Caco-2 (cell line): ENCODE results near the gene ADAM20. TPM values are rescaled to one million over a fixed set of nuclear protein-coding genes. Genes with fewer than 3 reads are reported as not detected.

Source experiments
- BruUV-seq: library from RNA; stranded (reverse); fragments of 400-500 nt; replicated peaks from 2 replicates; lab custom pipeline; 2021; lab: Mats Ljungman, UMichigan
- CTCF ChIA-PET: fragments of 300-600 bp; sonication (Branson Sonifier 250); formaldehyde crosslinking; loops from one replicate; lab custom pipeline; 2022; ENCODE audit warnings: antibody characterized with exemption; lab: Charles Lee
- POLR2A ChIA-PET: fragments of 300-600 bp; sonication (Branson Sonifier 250); formaldehyde crosslinking; loops from one replicate; lab custom pipeline; 2022; ENCODE audit warnings: antibody characterized with exemption; lab: Charles Lee
- DNase-seq, 2 experiments: peaks; one replicate each; pipeline versions ENCODE4 v3.0.0 to v3.0.0-alpha.2; 2020 to 2022
- H3K27me3 ChIP-seq: replicated peaks from 2 replicates; pipeline ENCODE4 v1.6.0; 2011; ENCODE audit warnings: low read length; ENCODE audit not compliant: control insufficient read depth, insufficient read depth
- H3K36me3 ChIP-seq: 2 replicates; pipeline ENCODE4 v1.5.1; 2011; ENCODE audit warnings: low read length; ENCODE audit not compliant: control insufficient read depth, insufficient read depth
- H3K4me1 ChIP-seq: fragments of 250-450 bp; sonication (Bioruptor Pico); 2 replicates; pipeline ENCODE4 v1.5.1; 2020; ENCODE audit warnings: mild to moderate bottlenecking
- H3K4me3 ChIP-seq: 2 replicates; pipeline ENCODE4 v1.5.1; 2011; ENCODE audit warnings: low read depth, mild to moderate bottlenecking, control low read depth, low read length
- H3K9me3 ChIP-seq: fragments of 250-450 bp; sonication (Bioruptor Pico); 2 replicates; pipeline ENCODE4 v1.5.1; 2020; ENCODE audit warnings: mild to moderate bottlenecking, moderate library complexity
- H3K27ac Mint-ChIP-seq: one replicate; pipeline ENCODE4 v1.8.0; 2022; ENCODE audit warnings: mixed read lengths; ENCODE audit not compliant: unreplicated experiment
- H3K27me3 Mint-ChIP-seq: one replicate; pipeline ENCODE4 v1.8.0; 2022; ENCODE audit warnings: mixed read lengths; ENCODE audit not compliant: insufficient read depth, unreplicated experiment
- H3K36me3 Mint-ChIP-seq: one replicate; pipeline ENCODE4 v1.8.0; 2022; ENCODE audit warnings: mild to moderate bottlenecking, mixed read lengths; ENCODE audit not compliant: insufficient read depth, unreplicated experiment
- H3K4me1 Mint-ChIP-seq: one replicate; pipeline ENCODE4 v1.8.0; 2022; ENCODE audit warnings: low read depth, mixed read lengths; ENCODE audit not compliant: unreplicated experiment
- H3K4me3 Mint-ChIP-seq: one replicate; pipeline ENCODE4 v1.8.0; 2022; ENCODE audit warnings: mild to moderate bottlenecking, moderate library complexity, mixed read lengths; ENCODE audit not compliant: unreplicated experiment
- H3K9me3 Mint-ChIP-seq: one replicate; pipeline ENCODE4 v1.8.0; 2022; ENCODE audit warnings: mixed read lengths; ENCODE audit not compliant: unreplicated experiment
- CTCF ChIP-seq, 2 experiments: fragments of 200-600 bp in 1 of 2; IDR thresholded peaks; 1 replicate in 1 of 2; 2 replicates in 1 of 2; pipeline versions ENCODE4 v1.5.1 to v1.8.0; 2011 to 2022; ENCODE audit warnings: antibody characterized with exemption in 1 of 2, control low read depth in 1 of 2, inconsistent platforms in 1 of 2, low read depth in 1 of 2, low read length in 1 of 2, mild to moderate bottlenecking in 1 of 2, moderate library complexity in 1 of 2; ENCODE audit not compliant: insufficient read depth in 1 of 2, severe bottlenecking in 1 of 2, unreplicated experiment in 1 of 2
- intact Hi-C: fragments of 100-400 bp; cut with micrococcal nuclease; formaldehyde crosslinking; loops from one replicate; pipeline ENCODE4 v1.10.0; 2022; ENCODE audit not compliant: unreplicated experiment
- total RNA-seq: library from RNA; stranded (reverse); gene quantifications from 2 replicates; pipeline ENCODE4 v1.2.3, GENCODE V29; 2022

Gene ADAM20
- total RNA-seq, 1 experiment from 2014 or later: 0.73 TPM

GRCh38 chr14:70527501-70528105 lies 7.2 kb downstream of the ADAM20 start:
- H3K4me1 ChIP-seq: no peaks in the 10 kb centered on the region
- CTCF ChIA-PET: no interaction called here
- no peaks in the 10 kb centered on the region for H3K4me1 Mint-ChIP-seq
- H3K27ac Mint-ChIP-seq: no peak overlapping the region
- intact Hi-C loops: no loop called here
- no peaks in the 10 kb centered on the region for H3K36me3 ChIP-seq
- H3K36me3 Mint-ChIP-seq: no peaks in the 10 kb centered on the region
- no TSS peak for BruUV-seq
- H3K4me3 Mint-ChIP-seq: no peak overlapping the region
- no peaks in the 10 kb centered on the region for H3K27me3 ChIP-seq
- no peak overlapping the region for H3K4me3 ChIP-seq
- no peaks in the 10 kb centered on the region for H3K9me3 ChIP-seq
- POLR2A ChIA-PET: no interaction called here
- no peaks in the 10 kb centered on the region for H3K9me3 Mint-ChIP-seq
- TF ChIP-seq CTCF (IDR thresholded peaks at IDR 0.05; ENCODE audit: insufficient read depth in 1 of 2, low read depth in 1 of 2, low read length in 1 of 2, severe bottlenecking in 1 of 2, unreplicated experiment in 1 of 2): no peak
- no peaks in the 10 kb centered on the region for H3K27me3 Mint-ChIP-seq
- DNase-seq: no peak

DNA sequence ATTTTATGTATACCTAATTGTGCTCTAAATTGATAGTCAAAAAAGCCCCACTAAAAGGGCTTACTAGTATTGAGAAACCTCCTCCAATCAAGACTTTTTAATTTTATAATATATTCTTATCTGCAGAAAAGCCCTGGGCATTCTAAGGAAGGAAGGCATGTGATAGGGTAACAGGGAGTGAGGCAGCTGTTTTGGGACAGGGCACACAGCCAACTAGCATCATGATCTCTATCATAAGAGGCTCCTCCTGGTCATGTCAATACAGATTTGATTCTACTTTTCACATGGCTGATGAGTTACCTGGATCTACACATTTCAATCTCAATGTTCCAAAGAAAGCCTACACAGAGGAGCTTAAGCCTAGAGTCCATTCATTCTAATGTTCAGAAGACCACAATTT lies 9.1 kb downstream of the ADAM20 start:
- Histone ChIP-seq H3K27me3 (no peaks in the 10 kb centered on the region), H3K4me1 (no peaks in the 10 kb centered on the region), H3K36me3 (no peaks in the 10 kb centered on the region), H3K9me3 (no peaks in the 10 kb centered on the region; the same call in 1 of the 2 replicates), H3K4me3 (no peak overlapping the region)
- Mint-ChIP-seq H3K9me3 (peaks cover 4% of the 10 kb centered on the region), H3K27me3 (no peaks in the 10 kb centered on the region), H3K4me1 (no peaks in the 10 kb centered on the region), H3K27ac (no peak overlapping the region), H3K4me3 (no peak overlapping the region), H3K36me3 (no peaks in the 10 kb centered on the region)
- BruUV-seq: no TSS peak
- intact Hi-C loops: no loop called here
- no peak for TF ChIP-seq CTCF (IDR thresholded peaks at IDR 0.05; ENCODE audit: insufficient read depth in 1 of 2, low read depth in 1 of 2, low read length in 1 of 2, severe bottlenecking in 1 of 2, unreplicated experiment in 1 of 2)
- DNase-seq: no peak
- CTCF ChIA-PET: no interaction called here
- POLR2A ChIA-PET: no interaction called here

GRCh38 chr14:70515811-70516210 lies 19.0 kb downstream of the ADAM20 start:
- ChIA-PET CTCF (no interaction called here), POLR2A (no interaction called here)
- no peaks in the 10 kb centered on the region for H3K36me3 Mint-ChIP-seq
- H3K4me3 Mint-ChIP-seq: no peak overlapping the region
- Histone ChIP-seq H3K4me3 (no peak overlapping the region), H3K36me3 (no peaks in the 10 kb centered on the region), H3K4me1 (no peaks in the 10 kb centered on the region), H3K27me3 (no peaks in the 10 kb centered on the region), H3K9me3 (no peaks in the 10 kb centered on the region; the same call in 1 of the 2 replicates)
- no peaks in the 10 kb centered on the region for H3K4me1 Mint-ChIP-seq
- no peak overlapping the region for H3K27ac Mint-ChIP-seq
- no TSS peak for BruUV-seq
- no peaks in the 10 kb centered on the region for H3K27me3 Mint-ChIP-seq
- TF ChIP-seq CTCF (IDR thresholded peaks at IDR 0.05; ENCODE audit: insufficient read depth in 1 of 2, low read depth in 1 of 2, low read length in 1 of 2, severe bottlenecking in 1 of 2, unreplicated experiment in 1 of 2): no peak
- no peak for DNase-seq
- intact Hi-C loops: no loop called here
- peaks cover 14% of the 10 kb centered on the region for H3K9me3 Mint-ChIP-seq
